ENCODE measurements around the gene NMT1. TPM values are rescaled to one million over a fixed set of nuclear protein-coding genes. Genes with fewer than 3 reads are reported as not detected.

The NMT1 gene
- total RNA-seq, 1 experiment from 2014 or later: 80.8 TPM

GRCh38 chr17:45149669-45150664 is 88.8 kb downstream of the NMT1 start:
- peak; percentile 51 for DNase-seq (ENCODE audit: low read depth)

- DNase-seq (ENCODE audit: low read depth): no peak
These were observed 90.0 kb downstream of the NMT1 start for GRCh38 chr17:45150911-45151809.

GRCh38 chr17:45155029-45155428 is 93.9 kb downstream of the NMT1 start:
- no peak for DNase-seq (ENCODE audit: low read depth)

GRCh38 chr17:45155483-45155882 is 94.4 kb downstream of the NMT1 start:
- no peak for DNase-seq (ENCODE audit: low read depth)

GRCh38 chr17:45156242-45156641 is 95.1 kb downstream of the NMT1 start:
- no peak for DNase-seq (ENCODE audit: low read depth)

Other genes starting within 250 kb of the NMT1 start
- 23.7 and 24.6 TPM in 2 replicates for gene GJC1, start 231.0 kb upstream of the NMT1 start, total RNA-seq (2014; rRNA removed)
- gene HIGD1B, start 213.4 kb upstream of the NMT1 start, total RNA-seq (2014; rRNA removed): not detected in 2 replicates
- 106 and 107 TPM in 2 replicates for gene EFTUD2, start 161.9 kb upstream of the NMT1 start, total RNA-seq (2014; rRNA removed)
- 0.29 TPM in 1 of 2 replicates, not detected in the other for gene GFAP, start 145.8 kb upstream of the NMT1 start, total RNA-seq (2014; rRNA removed)
- 12.1 and 14.7 TPM in 2 replicates for gene KIF18B, start 113.5 kb upstream of the NMT1 start, total RNA-seq (2014; rRNA removed)
- gene C1QL1, start 93.0 kb upstream of the NMT1 start, total RNA-seq (2014; rRNA removed): 2.5 and 2.8 TPM in 2 replicates
- gene DCAKD, start 9.7 kb upstream of the NMT1 start, total RNA-seq (2014; rRNA removed): 72.7 and 87.9 TPM in 2 replicates
- 36.5 and 146 TPM in 2 replicates for gene PLCD3, start 71.2 kb downstream of the NMT1 start, total RNA-seq (2014; rRNA removed)
- gene ACBD4, start 74.4 kb downstream of the NMT1 start, total RNA-seq (2014; rRNA removed): 3.1 and 4.4 TPM in 2 replicates
- 7.2 and 11.1 TPM in 2 replicates for gene HEXIM1, start 87.2 kb downstream of the NMT1 start, total RNA-seq (2014; rRNA removed)
- gene HEXIM2, start 100.6 kb downstream of the NMT1 start, total RNA-seq (2014; rRNA removed): 5.0 and 11.6 TPM in 2 replicates
- gene FMNL1, start 160.6 kb downstream of the NMT1 start, total RNA-seq (2014; rRNA removed): 19.8 and 29.0 TPM in 2 replicates
- gene SPATA32, start 200.8 kb downstream of the NMT1 start, total RNA-seq (2014; rRNA removed): 0.11 TPM in 1 of 2 replicates, not detected in the other

Measured in LHCN-M2 (cell line).